Adrenal gland (tissue), 5 donors: Measurements from ENCODE around the gene LEKR1.

ENCODE experiments used
- CTCF ChIP-seq, 6 experiments: fragments of 450-650 bp in 4 of 6; fragments of 200-600 bp in 2 of 6; sonication (generic) in 1 of 6; IDR thresholded peaks; 1 replicate in 5 of 6; 2 replicates in 1 of 6; pipeline versions ENCODE4 v1.5.1 to v1.8.0; 2016 to 2021; ENCODE audit warnings: antibody characterized with exemption in 6 of 6, mild to moderate bottlenecking in 2 of 6, moderate library complexity in 1 of 6
- POLR2A ChIP-seq, 2 donors: fragments of 450-650 bp; IDR thresholded peaks; one replicate each; pipeline ENCODE4 v1.6.1; 2017; ENCODE audit warnings: antibody characterized with exemption in 2 of 2, mild to moderate bottlenecking in 2 of 2, moderate library complexity in 1 of 2
- donor health status: DM: no; HTN: no; CAD: no.

- TF ChIP-seq CTCF (IDR thresholded peaks at IDR 0.05) = no peak
- no peak for TF ChIP-seq POLR2A (IDR thresholded peaks at IDR 0.05)
Observed at GRCh38 chr3:156915372-156915771, 89.2 kb downstream of the LEKR1 start.
